Activated T-helper 1 cell treated with anti-CD3 and anti-CD28 coated beads, Interleukin-12 subunit alpha, Interleukin-12 subunit beta, Interleukin-2, Interleukin-4 antibody, amounts not matched to agents 30 ng/mL and 10 ng/mL and 1 ng/mL, durations not matched to agents 14 hours and 24 hours and 36 hours (primary cell): ENCODE measurements around the gene RASSF8. TPM values are rescaled to one million over a fixed set of nuclear protein-coding genes. Genes with fewer than 3 reads are reported as not detected.

ENCODE experiments used
- DNase-seq: peaks from one replicate; pipeline ENCODE4 v3.0.0; 2021; ENCODE audit warnings: low spot score
- H3K27ac Mint-ChIP-seq: one replicate; pipeline ENCODE4 v1.8.0; 2021; ENCODE audit warnings: mild to moderate bottlenecking, mixed read lengths
- H3K27me3 Mint-ChIP-seq: one replicate; pipeline ENCODE4 v1.8.0; 2022; ENCODE audit warnings: mild to moderate bottlenecking, moderate library complexity, mixed read lengths; ENCODE audit not compliant: insufficient read depth
- H3K36me3 Mint-ChIP-seq: one replicate; pipeline ENCODE4 v1.8.0; 2021; ENCODE audit warnings: low read depth, mixed read lengths
- H3K4me1 Mint-ChIP-seq: one replicate; pipeline ENCODE4 v1.8.0; 2021; ENCODE audit warnings: low read depth, mixed read lengths
- H3K4me3 Mint-ChIP-seq: one replicate; pipeline ENCODE4 v1.8.0; 2021; ENCODE audit warnings: mild to moderate bottlenecking, moderate library complexity, mixed read lengths
- H3K9me3 Mint-ChIP-seq: one replicate; pipeline ENCODE4 v1.8.0; 2021; ENCODE audit warnings: mixed read lengths
- intact Hi-C: fragments of 100-400 bp; cut with micrococcal nuclease; formaldehyde crosslinking; loops from one replicate; pipeline ENCODE4 v1.15.1; 2024
- total RNA-seq: library from RNA; stranded (reverse); gene quantifications from 2 replicates; pipeline ENCODE4 v1.2.3, GENCODE V29; 2022

RASSF8 gene
- total RNA-seq, 1 donor from 2014 or later: 0.13 TPM

DNA sequence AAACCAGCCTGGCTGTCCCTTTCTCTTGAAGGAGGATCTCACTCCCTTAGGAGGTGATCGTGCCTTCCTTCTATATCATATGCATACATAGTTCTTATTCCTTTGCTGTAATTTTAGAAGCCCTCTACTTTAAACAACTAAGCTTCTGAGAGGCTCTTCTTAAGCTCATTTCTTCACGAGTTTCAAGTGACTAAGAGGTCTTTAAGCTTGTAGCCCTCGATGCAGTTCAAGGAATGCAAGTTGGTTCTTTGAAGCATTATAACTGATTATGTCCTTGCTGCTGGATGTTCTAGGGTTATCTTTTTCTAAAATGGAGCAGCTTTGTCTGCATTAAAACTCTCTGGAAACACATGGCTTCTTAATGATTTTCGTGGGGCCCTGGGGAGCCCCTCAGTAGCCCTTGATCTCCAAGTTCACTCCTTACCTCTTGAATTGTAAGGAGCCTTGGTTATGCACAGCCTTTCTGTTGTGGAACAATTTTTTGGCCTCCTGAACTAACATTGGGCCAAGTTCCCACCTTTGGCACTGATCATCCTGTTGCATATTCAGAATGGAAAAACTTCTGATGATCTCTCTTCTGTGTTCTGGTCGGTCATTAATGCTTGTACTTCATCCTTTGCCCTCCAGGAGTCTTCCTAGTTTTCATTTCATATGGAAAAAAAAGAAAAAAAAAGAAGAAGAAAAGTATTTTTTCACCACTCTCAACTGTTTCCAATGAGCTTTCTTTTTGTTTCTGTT, 12.6 kb downstream of the RASSF8 start:
- H3K4me1 Mint-ChIP-seq: no peaks in the 10 kb centered on the region
- H3K36me3 Mint-ChIP-seq: no peaks in the 10 kb centered on the region
- no peak overlapping the region for H3K27ac Mint-ChIP-seq
- H3K9me3 Mint-ChIP-seq: no peaks in the 10 kb centered on the region
- peaks cover 8% of the 10 kb centered on the region for H3K27me3 Mint-ChIP-seq
- intact Hi-C loops: no loop called here
- no peak overlapping the region for H3K4me3 Mint-ChIP-seq
- no peak for DNase-seq

DNA sequence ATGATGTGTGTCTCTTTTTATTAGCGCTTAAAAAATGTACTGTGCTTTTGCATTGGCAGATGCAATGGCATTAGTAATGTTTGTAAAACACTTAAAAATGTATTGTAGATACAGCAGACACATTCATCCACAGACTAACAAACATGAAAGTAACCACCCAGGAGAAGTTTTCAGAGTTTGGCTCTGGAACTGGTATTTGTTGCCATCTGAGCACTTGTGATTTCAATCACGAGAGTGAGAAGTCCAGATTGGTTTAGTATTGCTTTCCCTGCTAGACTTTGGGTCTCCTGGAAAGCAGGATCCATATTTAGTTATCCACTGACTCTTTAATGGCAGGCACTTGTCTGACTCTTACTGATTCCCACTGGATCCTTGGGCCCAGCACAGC, 13.2 kb downstream of the RASSF8 start:
- no peak overlapping the region for H3K4me3 Mint-ChIP-seq
- no peak overlapping the region for H3K27ac Mint-ChIP-seq
- no peaks in the 10 kb centered on the region for H3K4me1 Mint-ChIP-seq
- intact Hi-C loops: no loop called here
- H3K36me3 Mint-ChIP-seq: no peaks in the 10 kb centered on the region
- H3K9me3 Mint-ChIP-seq: no peaks in the 10 kb centered on the region
- DNase-seq: no peak
- H3K27me3 Mint-ChIP-seq: peaks cover 8% of the 10 kb centered on the region

- DNase-seq: no peak
- Mint-ChIP-seq H3K27me3 (peaks cover 8% of the 10 kb centered on the region), H3K9me3 (no peaks in the 10 kb centered on the region), H3K27ac (no peak overlapping the region), H3K36me3 (no peaks in the 10 kb centered on the region), H3K4me3 (no peak overlapping the region), H3K4me1 (no peaks in the 10 kb centered on the region)
- intact Hi-C loops: no loop called here
Measured at GRCh38 chr12:25972783-25973182, 14.3 kb downstream of the RASSF8 start.

DNA sequence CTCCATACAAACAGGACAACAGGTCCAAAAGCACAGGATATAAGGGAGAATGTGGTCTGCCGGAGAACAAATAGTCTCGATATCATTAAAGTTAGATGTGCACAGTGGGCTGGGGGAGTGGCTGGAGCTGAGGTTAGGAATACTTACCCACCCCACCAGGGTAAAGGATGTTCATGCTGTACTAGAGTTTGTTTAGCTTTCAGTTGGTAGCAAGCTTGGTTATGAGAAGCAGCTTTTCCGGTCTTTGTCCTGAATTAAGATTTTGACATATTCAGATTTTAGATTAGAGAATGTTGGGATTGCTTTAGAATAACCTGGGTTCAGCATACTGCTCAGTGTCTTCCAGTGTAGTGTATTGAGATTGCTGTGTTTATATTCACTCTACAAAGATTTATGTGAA, 16.7 kb downstream of the RASSF8 start:
- intact Hi-C loops: no loop called here
- Mint-ChIP-seq H3K4me1 (no peaks in the 10 kb centered on the region), H3K27ac (no peak overlapping the region), H3K27me3 (peaks cover 10% of the 10 kb centered on the region), H3K4me3 (no peak overlapping the region), H3K9me3 (no peaks in the 10 kb centered on the region), H3K36me3 (no peaks in the 10 kb centered on the region)
- DNase-seq: no peak

GRCh38 chr12:25975682-25976081, 17.2 kb downstream of the RASSF8 start:
- Mint-ChIP-seq H3K27me3 (peaks cover 10% of the 10 kb centered on the region), H3K27ac (no peak overlapping the region), H3K4me3 (no peak overlapping the region), H3K9me3 (no peaks in the 10 kb centered on the region), H3K36me3 (no peaks in the 10 kb centered on the region), H3K4me1 (no peaks in the 10 kb centered on the region)
- DNase-seq: no peak
- intact Hi-C loops: no loop called here

- no peaks in the 10 kb centered on the region for H3K9me3 Mint-ChIP-seq
- peaks cover 10% of the 10 kb centered on the region for H3K27me3 Mint-ChIP-seq
- H3K4me1 Mint-ChIP-seq: no peaks in the 10 kb centered on the region
- no peak for DNase-seq
- no peak overlapping the region for H3K4me3 Mint-ChIP-seq
- intact Hi-C loops: no loop called here
- no peaks in the 10 kb centered on the region for H3K36me3 Mint-ChIP-seq
- H3K27ac Mint-ChIP-seq: no peak overlapping the region
Measured at GRCh38 chr12:25976289-25976688, 17.8 kb downstream of the RASSF8 start.

- no peak for DNase-seq
- no peak overlapping the region for H3K27ac Mint-ChIP-seq
- no peaks in the 10 kb centered on the region for H3K9me3 Mint-ChIP-seq
- no peaks in the 10 kb centered on the region for H3K36me3 Mint-ChIP-seq
- H3K4me1 Mint-ChIP-seq: no peaks in the 10 kb centered on the region
- peaks cover 10% of the 10 kb centered on the region for H3K27me3 Mint-ChIP-seq
- intact Hi-C loops: no loop called here
- no peak overlapping the region for H3K4me3 Mint-ChIP-seq
Measured at GRCh38 chr12:25977047-25977446, 18.6 kb downstream of the RASSF8 start.

DNA sequence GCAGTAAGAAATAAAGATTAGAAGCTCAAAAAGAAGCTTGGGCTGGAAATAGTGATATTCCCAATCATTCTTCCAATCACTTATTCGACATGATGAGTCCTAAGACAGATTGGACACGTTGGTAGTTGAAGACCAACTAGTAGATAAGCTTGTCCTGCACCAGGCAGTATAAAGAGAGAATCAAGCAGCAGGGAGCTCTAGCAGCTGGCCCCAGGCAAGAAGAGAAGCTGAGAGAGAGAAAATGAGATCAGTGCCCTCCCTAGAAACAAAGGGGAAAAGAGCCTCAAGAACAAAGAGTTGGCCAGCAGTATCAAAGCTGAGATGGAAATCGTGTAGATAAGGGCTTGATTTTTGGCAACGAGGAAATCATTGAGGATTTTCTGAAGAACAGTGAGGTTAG, 20.6 kb downstream of the RASSF8 start:
- H3K9me3 Mint-ChIP-seq: no peaks in the 10 kb centered on the region

GRCh38 chr12:25979563-25979962, 21.1 kb downstream of the RASSF8 start:
- no peaks in the 10 kb centered on the region for H3K9me3 Mint-ChIP-seq
- no peak overlapping the region for H3K27ac Mint-ChIP-seq
- DNase-seq: no peak
- H3K27me3 Mint-ChIP-seq: peaks cover 7% of the 10 kb centered on the region
- H3K4me3 Mint-ChIP-seq: no peak overlapping the region
- intact Hi-C loops: no loop called here
- H3K36me3 Mint-ChIP-seq: no peaks in the 10 kb centered on the region
- no peaks in the 10 kb centered on the region for H3K4me1 Mint-ChIP-seq

More for the DNA sequence above, 20.6 kb downstream of the RASSF8 start:
- H3K27me3 Mint-ChIP-seq: peaks cover 7% of the 10 kb centered on the region
- H3K4me3 Mint-ChIP-seq: no peak overlapping the region
- intact Hi-C loops: no loop called here
- H3K36me3 Mint-ChIP-seq: no peaks in the 10 kb centered on the region
- DNase-seq: no peak
- H3K4me1 Mint-ChIP-seq: no peaks in the 10 kb centered on the region
- no peak overlapping the region for H3K27ac Mint-ChIP-seq

DNA sequence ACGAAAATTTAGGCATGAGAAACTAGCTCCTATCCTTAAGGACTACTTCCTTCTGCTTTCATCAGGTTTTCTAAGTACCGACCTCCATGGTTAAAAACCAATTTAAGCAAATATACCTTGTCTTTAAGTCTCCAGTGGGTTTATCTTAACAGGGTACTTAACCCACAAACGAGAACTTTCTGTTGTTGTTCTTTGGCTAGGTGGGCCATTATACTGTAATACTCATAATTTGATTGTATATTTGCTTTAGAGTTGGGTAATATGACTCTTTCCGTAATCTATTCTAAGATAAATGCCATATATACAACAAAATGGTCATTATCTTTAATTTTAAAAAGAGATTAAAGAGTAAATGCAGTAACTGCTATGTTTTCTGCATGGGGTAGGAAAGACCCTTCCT, 21.6 kb downstream of the RASSF8 start:
- Mint-ChIP-seq H3K9me3 (no peaks in the 10 kb centered on the region), H3K4me1 (no peaks in the 10 kb centered on the region), H3K27ac (no peak overlapping the region), H3K27me3 (peaks cover 7% of the 10 kb centered on the region), H3K4me3 (no peak overlapping the region), H3K36me3 (no peaks in the 10 kb centered on the region)
- intact Hi-C loops: no loop called here
- DNase-seq: no peak

- H3K4me1 Mint-ChIP-seq: no peaks in the 10 kb centered on the region
- peaks cover 7% of the 10 kb centered on the region for H3K27me3 Mint-ChIP-seq
- H3K4me3 Mint-ChIP-seq: no peak overlapping the region
Measured at GRCh38 chr12:25981597-25981996, 23.1 kb downstream of the RASSF8 start.

DNA sequence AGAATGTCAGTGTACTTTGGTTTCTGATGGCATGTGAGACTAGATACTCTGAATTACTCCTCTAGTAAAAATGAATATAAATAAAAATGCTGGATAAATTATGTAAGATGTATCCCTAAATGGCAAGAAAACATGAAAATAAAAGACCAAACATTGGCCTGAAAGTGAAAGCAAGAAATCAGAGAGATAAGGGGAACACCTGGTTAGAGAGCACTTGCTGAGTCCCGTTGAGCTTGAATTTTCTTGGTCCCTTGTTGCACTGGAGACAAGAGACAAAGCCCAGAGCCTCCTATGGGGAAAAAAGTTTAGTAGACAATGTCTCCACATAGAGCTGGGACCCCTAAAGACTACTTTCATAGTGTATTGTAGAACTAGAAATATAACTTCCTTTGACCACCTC, 23.9 kb downstream of the RASSF8 start:
- DNase-seq: no peak
- Mint-ChIP-seq H3K36me3 (no peaks in the 10 kb centered on the region), H3K4me3 (no peak overlapping the region), H3K27ac (no peak overlapping the region), H3K27me3 (peaks cover 7% of the 10 kb centered on the region), H3K9me3 (no peaks in the 10 kb centered on the region), H3K4me1 (no peaks in the 10 kb centered on the region)
- intact Hi-C loops: no loop called here

More at GRCh38 chr12:25981597-25981996, 23.1 kb downstream of the RASSF8 start:
- no peaks in the 10 kb centered on the region for H3K9me3 Mint-ChIP-seq
- no peak for DNase-seq
- intact Hi-C loops: no loop called here
- H3K36me3 Mint-ChIP-seq: no peaks in the 10 kb centered on the region
- H3K27ac Mint-ChIP-seq: no peak overlapping the region

DNA sequence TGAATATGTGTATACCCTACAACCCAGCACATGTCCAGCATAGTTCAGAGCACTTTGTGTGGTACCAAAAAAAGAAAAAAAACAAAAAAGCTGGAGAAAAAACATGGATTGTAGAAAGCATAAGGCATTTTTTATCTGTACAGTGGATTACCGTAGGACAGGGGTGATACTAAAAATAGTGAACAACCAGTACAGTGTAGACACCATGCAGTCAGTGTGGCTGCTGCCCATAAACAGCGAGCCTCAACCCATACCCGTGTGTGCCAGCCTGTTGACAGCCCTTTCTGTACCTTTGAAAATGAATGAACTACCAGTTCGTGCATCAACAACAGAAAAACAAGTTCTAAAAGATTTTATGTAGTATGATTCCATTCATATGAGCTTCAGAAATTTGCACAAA, 25.1 kb downstream of the RASSF8 start:
- H3K9me3 Mint-ChIP-seq: no peaks in the 10 kb centered on the region
- no peak overlapping the region for H3K4me3 Mint-ChIP-seq
- intact Hi-C loops: no loop called here
- H3K27ac Mint-ChIP-seq: no peak overlapping the region
- peaks cover 7% of the 10 kb centered on the region for H3K27me3 Mint-ChIP-seq
- no peak for DNase-seq
- H3K4me1 Mint-ChIP-seq: no peaks in the 10 kb centered on the region
- no peaks in the 10 kb centered on the region for H3K36me3 Mint-ChIP-seq

DNA sequence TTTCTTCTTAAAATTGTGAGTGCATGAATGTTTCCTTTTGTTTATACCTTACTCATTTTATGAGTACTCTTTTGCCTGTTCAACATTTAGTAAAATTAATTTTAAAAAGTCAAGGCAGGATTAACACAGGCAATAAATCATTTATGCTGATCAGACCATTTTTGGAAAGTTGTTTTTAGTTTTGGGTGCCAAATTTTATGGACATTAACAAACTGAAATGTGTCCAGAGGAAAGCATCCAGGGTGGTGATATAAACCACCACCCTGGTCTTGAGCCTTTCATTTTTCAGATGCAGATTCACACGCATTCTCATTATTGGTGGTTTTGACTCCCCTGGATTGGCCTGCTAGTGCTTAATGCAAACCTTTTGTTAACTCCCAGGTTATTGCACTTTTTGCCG, 26.3 kb downstream of the RASSF8 start:
- Mint-ChIP-seq H3K27ac (no peak overlapping the region), H3K9me3 (no peaks in the 10 kb centered on the region), H3K27me3 (no peaks in the 10 kb centered on the region), H3K36me3 (no peaks in the 10 kb centered on the region), H3K4me3 (no peak overlapping the region), H3K4me1 (no peaks in the 10 kb centered on the region)
- DNase-seq: no peak
- intact Hi-C loops: no loop called here
